Smooth muscle cell (in vitro differentiated cells): ENCODE data around the gene SEL1L3. TPM values are rescaled to one million over a fixed set of nuclear protein-coding genes. Genes with fewer than 3 reads are reported as not detected.

Experiments
- DNase-seq: peaks from one replicate; lab custom pipeline; 2025; ENCODE audit not compliant: unreplicated experiment; lab: John Stamatoyannopoulos, UW
- H2AFZ ChIP-seq: fragments of 200-600 bp; sonication (generic); 2 replicates; pipeline ENCODE4 v1.6.0; 2016; ENCODE audit warnings: antibody characterized with exemption, low read depth, mild to moderate bottlenecking
- H3F3A ChIP-seq: fragments of 200-600 bp; sonication (generic); 2 replicates; pipeline ENCODE4 v1.6.0; 2017; ENCODE audit warnings: antibody characterized with exemption, low read depth
- H3K27ac ChIP-seq: fragments of 200-600 bp; sonication (generic); 2 replicates; pipeline ENCODE4 v1.5.1; 2016; ENCODE audit warnings: low read depth, mild to moderate bottlenecking
- H3K27me3 ChIP-seq: fragments of 200-600 bp; sonication (generic); 2 replicates; pipeline ENCODE4 v1.6.1; 2016; ENCODE audit warnings: low read depth, mild to moderate bottlenecking
- H3K36me3 ChIP-seq: fragments of 200-600 bp; sonication (generic); 2 replicates; pipeline ENCODE4 v1.5.1; 2016; ENCODE audit warnings: low read depth
- H3K4me1 ChIP-seq: fragments of 200-600 bp; sonication (generic); 2 replicates; pipeline ENCODE4 v1.5.1; 2016; ENCODE audit warnings: low read depth
- H3K4me2 ChIP-seq: fragments of 200-600 bp; sonication (generic); 2 replicates; pipeline ENCODE4 v1.6.0; 2016; ENCODE audit warnings: mild to moderate bottlenecking
- H3K4me3 ChIP-seq: fragments of 200-600 bp; sonication (generic); 2 replicates; pipeline ENCODE4 v1.5.1; 2016; ENCODE audit warnings: mild to moderate bottlenecking
- H3K79me2 ChIP-seq: fragments of 200-600 bp; sonication (generic); 2 replicates; pipeline ENCODE4 v1.6.0; 2016; ENCODE audit warnings: low read depth, mild to moderate bottlenecking
- H3K9ac ChIP-seq: fragments of 200-600 bp; sonication (generic); 2 replicates; pipeline ENCODE4 v1.6.0; 2016; ENCODE audit warnings: low read depth
- H3K9me3 ChIP-seq: fragments of 200-600 bp; sonication (generic); replicated peaks from 2 replicates; pipeline ENCODE4 v1.5.1; 2016; ENCODE audit warnings: low read depth
- H4K20me1 ChIP-seq: fragments of 200-600 bp; sonication (generic); 2 replicates; pipeline ENCODE4 v1.6.0; 2016; ENCODE audit warnings: low read depth
- CTCF ChIP-seq: fragments of 200-600 bp; sonication (generic); IDR thresholded peaks from 2 replicates; pipeline ENCODE4 v1.5.1; 2017; ENCODE audit warnings: borderline replicate concordance, mild to moderate bottlenecking, antibody characterized with exemption; ENCODE audit not compliant: insufficient read depth, poor library complexity, severe bottlenecking
- WGBS: methylation state at CpG from one replicate; pipeline ENCODE4 v1.1.7; 2016; ENCODE audit warnings: low lambda C conversion rate; 5-methylcytosine and 5-hydroxymethylcytosine counted together
- polyA plus RNA-seq: library from polyadenylated mRNA; unstranded; fragments of >200 nt; fragmentation: Nextera tagmentation; extraction: Ambion mirVana; gene quantifications from 2 replicates; pipeline ENCODE4 v1.2.1, GENCODE V29; 2016
- total RNA-seq: library from RNA; depleted of rRNA; stranded (reverse); fragments of >200 nt; gene quantifications from 2 replicates; pipeline ENCODE4 v1.2.3, GENCODE V29; 2014

Gene SEL1L3
- total and polyA plus RNA-seq, 2 experiments from 2014 or later = 9.3 to 14.0 TPM

GRCh38 chr4:25727711-25728493 is 134.9 kb downstream of the SEL1L3 start:
- no peaks in the 10 kb centered on the region for H3F3A ChIP-seq
- no peaks in the 10 kb centered on the region for H3K4me1 ChIP-seq
- DNase-seq = no peak
- no peaks in the 10 kb centered on the region for H3K36me3 ChIP-seq
- H3K79me2 ChIP-seq = no peaks in the 10 kb centered on the region
- no peaks in the 10 kb centered on the region for H3K9me3 ChIP-seq
- H4K20me1 ChIP-seq = no peaks in the 10 kb centered on the region
- no peak for TF ChIP-seq CTCF
- H3K27ac ChIP-seq = no peak overlapping the region
- H3K27me3 ChIP-seq = no peaks in the 10 kb centered on the region
- no peak overlapping the region for H3K4me3 ChIP-seq
- no peak overlapping the region for H3K9ac ChIP-seq
- 96% methylated on average over 9 of the region's 9 CpGs for WGBS
- H3K4me2 ChIP-seq = no peak overlapping the region
- H2AFZ ChIP-seq = no peak overlapping the region

DNA sequence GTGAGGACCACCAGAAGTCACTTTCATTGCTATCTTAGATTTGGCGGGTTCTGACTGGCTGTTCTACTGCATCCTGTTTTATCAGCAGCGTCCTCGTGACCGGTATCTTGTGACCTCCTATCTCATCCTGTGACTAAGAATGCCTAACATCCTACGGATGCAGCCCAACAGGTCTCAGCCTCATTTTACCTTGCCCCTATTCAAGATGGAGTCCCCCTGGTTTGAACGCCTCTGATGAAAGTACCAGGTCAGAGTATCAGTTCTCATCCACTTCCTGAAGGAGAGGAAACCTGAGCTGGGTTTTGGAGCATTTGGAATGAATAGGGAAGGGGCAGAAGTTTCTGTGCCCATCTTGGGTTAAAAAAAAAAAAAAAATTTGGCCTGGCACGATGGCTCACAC is 136.9 kb downstream of the SEL1L3 start:
- Histone ChIP-seq H3K79me2 (no peaks in the 10 kb centered on the region), H3K36me3 (no peaks in the 10 kb centered on the region), H3K4me1 (no peaks in the 10 kb centered on the region), H2AFZ (no peak overlapping the region), H3K27ac (no peak overlapping the region), H3F3A (no peaks in the 10 kb centered on the region), H3K4me2 (no peak overlapping the region), H3K4me3 (no peak overlapping the region), H3K9me3 (no peaks in the 10 kb centered on the region), H4K20me1 (no peaks in the 10 kb centered on the region), H3K9ac (no peak overlapping the region), H3K27me3 (no peaks in the 10 kb centered on the region)
- no peak for DNase-seq
- no peak for TF ChIP-seq CTCF
- 75% methylated on average over 7 of the region's 7 CpGs for WGBS

- WGBS = 96% methylated on average over 1 of the region's 1 CpG
- Histone ChIP-seq H3K9me3 (no peaks in the 10 kb centered on the region), H3K4me3 (no peak overlapping the region), H4K20me1 (no peaks in the 10 kb centered on the region), H3K79me2 (no peaks in the 10 kb centered on the region), H3K4me2 (no peak overlapping the region), H3K27me3 (no peaks in the 10 kb centered on the region), H3K36me3 (no peaks in the 10 kb centered on the region), H2AFZ (no peak overlapping the region), H3K27ac (no peak overlapping the region), H3F3A (no peaks in the 10 kb centered on the region), H3K4me1 (no peaks in the 10 kb centered on the region), H3K9ac (no peak overlapping the region)
- no peak for DNase-seq
- TF ChIP-seq CTCF = no peak
Observed at GRCh38 chr4:25723409-25723808, 139.4 kb downstream of the SEL1L3 start.

GRCh38 chr4:25722964-25723363 is 139.8 kb downstream of the SEL1L3 start:
- H3K9ac ChIP-seq = no peak overlapping the region
- no peaks in the 10 kb centered on the region for H4K20me1 ChIP-seq
- H3K4me3 ChIP-seq = no peak overlapping the region
- H3K36me3 ChIP-seq = no peaks in the 10 kb centered on the region
- no peak overlapping the region for H2AFZ ChIP-seq
- no peak for TF ChIP-seq CTCF
- H3K27me3 ChIP-seq = no peaks in the 10 kb centered on the region
- H3K9me3 ChIP-seq = no peaks in the 10 kb centered on the region
- no peak overlapping the region for H3K27ac ChIP-seq
- no peaks in the 10 kb centered on the region for H3K4me1 ChIP-seq
- no peak overlapping the region for H3K4me2 ChIP-seq
- no peaks in the 10 kb centered on the region for H3F3A ChIP-seq
- no peak for DNase-seq
- WGBS = 58% methylated on average over 3 of the region's 3 CpGs
- H3K79me2 ChIP-seq = no peaks in the 10 kb centered on the region
